ENCODE data around the gene ANO7.

DNA sequence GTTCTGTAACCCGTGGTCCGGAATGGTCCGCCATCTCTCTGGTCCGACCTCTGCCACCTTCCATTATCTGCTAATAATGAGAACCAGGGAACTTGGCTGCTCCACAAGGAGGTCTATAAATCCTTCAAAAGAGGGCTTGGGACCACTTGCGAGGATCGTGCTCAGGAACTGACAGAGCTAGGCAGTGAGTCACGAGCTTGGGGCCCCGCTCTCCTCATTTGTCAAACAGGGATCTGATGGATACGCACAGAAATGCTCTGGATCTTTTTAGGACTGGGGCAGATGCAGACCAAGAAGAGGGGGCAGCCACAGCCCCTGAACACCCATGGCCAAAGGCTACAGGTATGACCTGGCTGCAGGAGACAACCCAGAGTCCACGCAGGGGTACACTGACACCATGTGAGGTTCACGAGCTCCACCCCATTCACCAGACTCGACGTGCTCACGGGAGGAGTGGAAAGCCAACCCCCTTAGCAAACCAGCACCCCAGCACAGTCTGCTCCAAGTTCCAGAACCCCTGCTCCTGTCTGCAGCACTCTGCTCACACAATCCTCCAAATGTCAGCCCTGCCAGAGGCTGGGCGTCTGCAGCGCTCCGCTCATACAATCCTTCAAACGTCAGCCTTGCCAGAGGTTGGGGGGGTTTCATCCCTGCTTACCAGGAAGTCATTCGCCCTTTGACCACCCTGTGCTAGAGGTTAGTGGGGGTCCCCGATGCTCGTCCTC, 45.8 kb downstream of the ANO7 start:
- TF ChIP-seq CTCF (IDR thresholded peaks at IDR 0.05) = no peak
- no peak for TF ChIP-seq POLR2AphosphoS5 (IDR thresholded peaks at IDR 0.05)
- no peak for TF ChIP-seq POLR2A (IDR thresholded peaks at IDR 0.05)
- no peak for TF ChIP-seq EP300 (IDR thresholded peaks at IDR 0.05)

Data from sigmoid colon (tissue), 4 donors.